Tibial nerve (tissue), 4 donors: Measurements from ENCODE around the gene ACKR2.

Experiments
- EP300 ChIP-seq, 2 donors: sonication (generic); formaldehyde crosslinking; IDR thresholded peaks; one replicate each; pipeline ENCODE4 v1.6.1; 2017; ENCODE audit warnings: antibody characterized with exemption in 2 of 2, mild to moderate bottlenecking in 1 of 2
- TF ChIP-seq, protein P1 (sequence below), 5 experiments: fragments of 200-600 bp in 3 of 5; fragments of 450-650 bp in 2 of 5; sonication (generic) in 3 of 5; IDR thresholded peaks; one replicate each; pipeline ENCODE4 v1.5.1; 2016 to 2019; ENCODE audit warnings: antibody characterized with exemption in 5 of 5, mild to moderate bottlenecking in 3 of 5, moderate library complexity in 2 of 5

DNA sequence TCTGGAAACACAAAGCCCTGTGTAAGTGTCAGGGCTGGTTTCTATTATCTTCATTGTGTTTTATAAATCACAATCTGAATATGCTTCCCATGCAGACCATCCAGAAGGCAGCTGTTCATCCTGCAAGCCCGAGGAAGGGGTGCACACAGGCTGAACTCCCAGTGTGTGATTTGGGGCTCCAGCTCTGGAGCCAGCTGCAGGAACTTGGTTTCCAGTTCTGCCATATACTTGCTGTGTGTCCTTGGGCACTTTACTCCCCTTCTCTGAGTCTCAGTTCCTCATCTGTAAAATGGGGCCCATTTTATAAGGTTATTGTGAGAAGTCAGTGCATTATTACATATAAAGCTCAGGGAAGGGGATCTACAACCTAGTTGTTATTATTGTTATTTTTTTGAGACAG, 43.8 kb downstream of the ACKR2 start:
- TF ChIP-seq, protein P1, sequence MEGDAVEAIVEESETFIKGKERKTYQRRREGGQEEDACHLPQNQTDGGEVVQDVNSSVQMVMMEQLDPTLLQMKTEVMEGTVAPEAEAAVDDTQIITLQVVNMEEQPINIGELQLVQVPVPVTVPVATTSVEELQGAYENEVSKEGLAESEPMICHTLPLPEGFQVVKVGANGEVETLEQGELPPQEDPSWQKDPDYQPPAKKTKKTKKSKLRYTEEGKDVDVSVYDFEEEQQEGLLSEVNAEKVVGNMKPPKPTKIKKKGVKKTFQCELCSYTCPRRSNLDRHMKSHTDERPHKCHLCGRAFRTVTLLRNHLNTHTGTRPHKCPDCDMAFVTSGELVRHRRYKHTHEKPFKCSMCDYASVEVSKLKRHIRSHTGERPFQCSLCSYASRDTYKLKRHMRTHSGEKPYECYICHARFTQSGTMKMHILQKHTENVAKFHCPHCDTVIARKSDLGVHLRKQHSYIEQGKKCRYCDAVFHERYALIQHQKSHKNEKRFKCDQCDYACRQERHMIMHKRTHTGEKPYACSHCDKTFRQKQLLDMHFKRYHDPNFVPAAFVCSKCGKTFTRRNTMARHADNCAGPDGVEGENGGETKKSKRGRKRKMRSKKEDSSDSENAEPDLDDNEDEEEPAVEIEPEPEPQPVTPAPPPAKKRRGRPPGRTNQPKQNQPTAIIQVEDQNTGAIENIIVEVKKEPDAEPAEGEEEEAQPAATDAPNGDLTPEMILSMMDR (IDR thresholded peaks at IDR 0.05), result no peak
- TF ChIP-seq EP300 (IDR thresholded peaks at IDR 0.05), result no peak
